A673 (cell line): ENCODE data around the gene KHDC1L. TPM values are rescaled to one million over a fixed set of nuclear protein-coding genes. Genes with fewer than 3 reads are reported as not detected.
"Not testable (repeated sequence)": the region's sequence is repeated elsewhere in the genome, so short reads cannot be mapped to it uniquely, and the experiment has no call there.

Experiments
- BruUV-seq: library from RNA; stranded (reverse); fragments of 400-500 nt; replicated peaks from 2 replicates; lab custom pipeline; 2021; lab: Mats Ljungman, UMichigan
- CTCF ChIA-PET: fragments of 300-600 bp; sonication (Branson Sonifier 250); formaldehyde crosslinking; loops from one replicate; lab custom pipeline; 2022; ENCODE audit warnings: antibody characterized with exemption; lab: Charles Lee
- POLR2A ChIA-PET: fragments of 300-600 bp; sonication (Branson Sonifier 250); formaldehyde crosslinking; loops from one replicate; lab custom pipeline; 2022; ENCODE audit warnings: antibody characterized with exemption; ENCODE audit not compliant: low non-redundant PET; lab: Charles Lee
- DNase-seq: peaks from one replicate; pipeline ENCODE4 v3.0.0-alpha.2; 2015; ENCODE audit warnings: low spot score
- H3K27ac ChIP-seq: fragments of 200-600 bp; sonication (generic); 2 replicates; pipeline ENCODE4 v1.5.1; 2016; ENCODE audit warnings: mixed run types, low read depth, mild to moderate bottlenecking, mixed read lengths, antibody characterized with exemption, low read length; ENCODE audit not compliant: poor library complexity, severe bottlenecking
- H3K27me3 ChIP-seq: fragments of 200-600 bp; sonication (generic); replicated peaks from 2 replicates; pipeline ENCODE4 v1.6.1; 2017; ENCODE audit warnings: mixed run types, low read depth, mild to moderate bottlenecking, mixed read lengths, antibody characterized with exemption, low read length; ENCODE audit not compliant: insufficient read depth, poor library complexity
- H3K36me3 ChIP-seq: fragments of 200-600 bp; sonication (generic); 2 replicates; pipeline ENCODE4 v1.6.1; 2016; ENCODE audit warnings: mixed run types, mild to moderate bottlenecking, mixed read lengths, antibody characterized with exemption, low read length; ENCODE audit not compliant: insufficient read depth, poor library complexity, severe bottlenecking
- H3K4me1 ChIP-seq: fragments of 200-600 bp; sonication (generic); 2 replicates; pipeline ENCODE4 v1.6.1; 2017; ENCODE audit warnings: mixed run types, mild to moderate bottlenecking, mixed read lengths, antibody characterized with exemption, low read length; ENCODE audit not compliant: insufficient read depth, poor library complexity, severe bottlenecking
- H3K4me3 ChIP-seq: fragments of 200-600 bp; sonication (generic); 2 replicates; pipeline ENCODE4 v1.5.1; 2016; ENCODE audit warnings: low read depth, mixed run types, mild to moderate bottlenecking, mixed read lengths, low read length; ENCODE audit not compliant: poor library complexity, severe bottlenecking
- H3K9me3 ChIP-seq: fragments of 200-600 bp; sonication (generic); 2 replicates; pipeline ENCODE4 v1.6.1; 2016; ENCODE audit warnings: mixed run types, low read depth, mild to moderate bottlenecking, mixed read lengths, antibody characterized with exemption, low read length; ENCODE audit not compliant: poor library complexity, severe bottlenecking
- EZH2 ChIP-seq: fragments of 200-600 bp; sonication (generic); IDR thresholded peaks from 2 replicates; pipeline ENCODE4 v1.6.1; 2017; ENCODE audit warnings: borderline replicate concordance, low read depth, mild to moderate bottlenecking, mixed read lengths, antibody characterized with exemption, low read length; ENCODE audit not compliant: poor library complexity, severe bottlenecking
- intact Hi-C: fragments of 100-400 bp; cut with micrococcal nuclease; formaldehyde crosslinking; loops from one replicate; pipeline ENCODE4 v1.10.0; 2022; ENCODE audit not compliant: unreplicated experiment
- total RNA-seq: library from RNA; stranded (reverse); gene quantifications from 2 replicates; pipeline ENCODE4 v1.2.3, GENCODE V29; 2021
- TF ChIP-seq, protein P1 (sequence below): fragments of 300-800, 200-600 bp; sonication (generic); conservative IDR thresholded peaks from 2 replicates; pipeline ENCODE4 v1.5.1; 2017; ENCODE audit warnings: low read depth, mild to moderate bottlenecking, antibody characterized with exemption, low read length, moderate library complexity, mixed read lengths

The KHDC1L gene
- total RNA-seq, 1 experiment from 2014 or later = not detected

DNA sequence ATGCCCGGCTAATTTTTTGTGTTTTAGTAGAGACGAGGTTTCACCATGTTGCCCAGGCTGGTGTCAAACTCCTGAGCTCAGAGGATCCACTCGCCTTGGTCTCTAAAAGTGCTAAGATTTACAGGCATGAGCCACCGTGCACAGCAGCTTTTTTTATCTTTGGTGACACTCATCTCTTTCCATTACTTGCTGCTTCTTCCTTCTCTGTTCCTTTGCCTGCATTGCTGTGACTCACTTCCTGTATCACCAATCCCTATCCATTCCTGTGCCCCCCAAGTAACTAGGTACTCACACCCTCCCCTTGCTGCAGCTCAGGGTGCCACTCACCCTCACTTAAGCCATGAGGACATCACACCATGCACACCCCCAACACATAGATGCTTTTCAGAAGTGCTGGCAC lies 24.6 kb downstream of the KHDC1L start:
- intact Hi-C loops = no loop called here
- H3K36me3 ChIP-seq = no peaks in the 10 kb centered on the region
- H3K9me3 ChIP-seq = no peaks in the 10 kb centered on the region
- peak; percentile 17 for DNase-seq
- no peak for TF ChIP-seq EZH2
- TF ChIP-seq, protein P1, sequence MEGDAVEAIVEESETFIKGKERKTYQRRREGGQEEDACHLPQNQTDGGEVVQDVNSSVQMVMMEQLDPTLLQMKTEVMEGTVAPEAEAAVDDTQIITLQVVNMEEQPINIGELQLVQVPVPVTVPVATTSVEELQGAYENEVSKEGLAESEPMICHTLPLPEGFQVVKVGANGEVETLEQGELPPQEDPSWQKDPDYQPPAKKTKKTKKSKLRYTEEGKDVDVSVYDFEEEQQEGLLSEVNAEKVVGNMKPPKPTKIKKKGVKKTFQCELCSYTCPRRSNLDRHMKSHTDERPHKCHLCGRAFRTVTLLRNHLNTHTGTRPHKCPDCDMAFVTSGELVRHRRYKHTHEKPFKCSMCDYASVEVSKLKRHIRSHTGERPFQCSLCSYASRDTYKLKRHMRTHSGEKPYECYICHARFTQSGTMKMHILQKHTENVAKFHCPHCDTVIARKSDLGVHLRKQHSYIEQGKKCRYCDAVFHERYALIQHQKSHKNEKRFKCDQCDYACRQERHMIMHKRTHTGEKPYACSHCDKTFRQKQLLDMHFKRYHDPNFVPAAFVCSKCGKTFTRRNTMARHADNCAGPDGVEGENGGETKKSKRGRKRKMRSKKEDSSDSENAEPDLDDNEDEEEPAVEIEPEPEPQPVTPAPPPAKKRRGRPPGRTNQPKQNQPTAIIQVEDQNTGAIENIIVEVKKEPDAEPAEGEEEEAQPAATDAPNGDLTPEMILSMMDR = no peak
- H3K4me1 ChIP-seq = peaks cover 13% of the 10 kb centered on the region
- no peak overlapping the region for H3K27ac ChIP-seq
- ChIA-PET POLR2A (no interaction called here), CTCF (no interaction called here)
- no peak overlapping the region for H3K4me3 ChIP-seq
- H3K27me3 ChIP-seq = no peaks in the 10 kb centered on the region
- BruUV-seq = no TSS peak

DNA sequence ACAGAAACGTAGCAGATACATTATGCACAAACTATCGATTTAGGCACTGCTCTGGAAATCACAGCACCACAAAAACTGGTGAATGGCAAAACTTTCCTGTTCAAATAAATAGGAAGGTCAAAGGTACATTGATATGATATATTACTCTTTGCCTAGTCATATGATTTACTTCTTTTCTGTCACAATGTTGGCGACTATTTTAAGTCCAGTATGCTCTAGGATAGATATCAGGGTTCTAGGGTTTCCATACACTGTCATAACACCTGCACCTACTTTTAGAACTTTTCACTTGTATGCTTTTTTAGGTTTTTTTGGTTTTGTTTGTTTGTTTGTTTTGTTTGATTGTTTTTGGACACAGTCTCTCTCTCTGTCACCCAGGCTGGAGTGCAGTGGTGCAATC lies 25.0 kb downstream of the KHDC1L start:
- H3K9me3 ChIP-seq = no peaks in the 10 kb centered on the region
- H3K36me3 ChIP-seq = no peaks in the 10 kb centered on the region
- ChIA-PET POLR2A (no interaction called here), CTCF (no interaction called here)
- no TSS peak for BruUV-seq
- peaks cover 13% of the 10 kb centered on the region for H3K4me1 ChIP-seq
- no peaks in the 10 kb centered on the region for H3K27me3 ChIP-seq
- intact Hi-C loops = no loop called here
- DNase-seq = no peak
- TF ChIP-seq, protein P1 = no peak
- no peak for TF ChIP-seq EZH2
- no peak overlapping the region for H3K27ac ChIP-seq
- no peak overlapping the region for H3K4me3 ChIP-seq

DNA sequence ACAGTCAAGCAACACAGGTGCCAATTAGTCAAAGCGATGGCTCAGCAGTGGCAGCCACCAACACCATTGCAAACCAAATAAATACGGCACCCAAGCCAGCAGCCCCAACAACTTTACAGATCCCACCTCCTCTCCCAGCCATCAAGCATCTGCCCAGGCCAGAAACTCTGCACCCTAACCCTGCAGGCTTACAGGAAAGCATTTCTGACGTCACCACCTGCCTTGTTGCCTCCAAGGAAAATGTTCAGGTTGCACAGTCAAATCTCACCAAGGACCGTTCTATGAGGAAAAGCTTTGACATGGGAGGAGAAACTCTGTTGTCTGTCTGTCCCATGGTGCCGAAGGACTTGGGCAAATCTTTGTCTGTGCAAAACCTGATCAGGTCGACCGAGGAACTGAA lies 30.6 kb downstream of the KHDC1L start:
- TF ChIP-seq, protein P1 = no peak
- no peak for TF ChIP-seq EZH2
- no peaks in the 10 kb centered on the region for H3K36me3 ChIP-seq
- no peak overlapping the region for H3K27ac ChIP-seq
- DNase-seq = no peak
- H3K9me3 ChIP-seq = no peaks in the 10 kb centered on the region
- H3K4me1 ChIP-seq = peaks cover 13% of the 10 kb centered on the region
- H3K4me3 ChIP-seq = no peak overlapping the region
- BruUV-seq = no TSS peak
- POLR2A ChIA-PET = no interaction called here
- CTCF ChIA-PET = no interaction called here
- intact Hi-C loops = no loop called here
- H3K27me3 ChIP-seq = no peaks in the 10 kb centered on the region

DNA sequence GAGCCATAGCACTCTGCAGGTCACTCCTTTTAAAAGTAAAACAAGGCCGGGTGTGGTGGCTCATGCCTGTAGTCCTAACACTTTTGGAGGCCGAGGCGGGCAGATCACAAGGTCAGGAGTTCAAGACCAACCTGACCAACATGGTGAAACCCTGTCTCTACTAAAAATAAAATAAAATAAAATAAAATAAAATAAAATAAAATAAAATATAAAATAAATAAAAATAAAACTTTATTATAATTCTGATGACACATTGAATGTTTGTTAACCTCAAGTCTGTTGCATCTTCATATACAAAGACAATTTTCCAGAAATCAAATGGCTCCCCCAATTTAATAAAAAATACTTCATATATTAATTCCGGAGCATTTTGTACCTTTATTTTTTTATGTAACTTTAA lies 32.0 kb downstream of the KHDC1L start:
- H3K27me3 ChIP-seq, POLR2A ChIA-PET, CTCF ChIA-PET, H3K4me3 ChIP-seq, H3K36me3 ChIP-seq, H3K4me1 ChIP-seq, intact Hi-C loops, DNase-seq, H3K9me3 ChIP-seq, H3K27ac ChIP-seq, BruUV-seq: not testable (repeated sequence)
